ENCODE data around the gene EFHC2. TPM values are rescaled to one million over a fixed set of nuclear protein-coding genes. Genes with fewer than 3 reads are reported as not detected.
"Not testable (repeated sequence)": the region's sequence is repeated elsewhere in the genome, so short reads cannot be mapped to it uniquely, and the experiment has no call there.

The EFHC2 gene
- total RNA-seq, 1 donor from 2014 or later = 11.7 TPM

DNA sequence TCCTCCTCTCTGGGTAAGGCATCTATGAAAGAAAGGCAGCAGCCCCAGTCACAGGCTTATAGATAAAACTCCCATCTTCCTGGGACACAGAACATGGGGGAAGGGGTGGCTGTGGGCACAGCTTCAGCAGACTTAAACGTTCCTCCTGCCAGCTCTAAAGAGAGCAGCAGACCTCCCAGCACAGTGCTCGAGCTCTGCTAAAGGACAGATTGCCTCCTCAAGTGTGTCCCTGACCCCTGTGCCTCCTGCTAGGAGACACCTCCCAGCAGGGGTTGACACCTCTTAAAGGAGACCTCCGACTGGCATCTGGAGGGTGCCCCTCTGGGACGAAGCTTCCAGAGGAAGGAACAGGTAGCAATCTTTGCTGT is 89.9 kb downstream of the EFHC2 start:
- intact Hi-C loops (cut with micrococcal nuclease) = no loop called here
- TF ChIP-seq, protein P1, sequence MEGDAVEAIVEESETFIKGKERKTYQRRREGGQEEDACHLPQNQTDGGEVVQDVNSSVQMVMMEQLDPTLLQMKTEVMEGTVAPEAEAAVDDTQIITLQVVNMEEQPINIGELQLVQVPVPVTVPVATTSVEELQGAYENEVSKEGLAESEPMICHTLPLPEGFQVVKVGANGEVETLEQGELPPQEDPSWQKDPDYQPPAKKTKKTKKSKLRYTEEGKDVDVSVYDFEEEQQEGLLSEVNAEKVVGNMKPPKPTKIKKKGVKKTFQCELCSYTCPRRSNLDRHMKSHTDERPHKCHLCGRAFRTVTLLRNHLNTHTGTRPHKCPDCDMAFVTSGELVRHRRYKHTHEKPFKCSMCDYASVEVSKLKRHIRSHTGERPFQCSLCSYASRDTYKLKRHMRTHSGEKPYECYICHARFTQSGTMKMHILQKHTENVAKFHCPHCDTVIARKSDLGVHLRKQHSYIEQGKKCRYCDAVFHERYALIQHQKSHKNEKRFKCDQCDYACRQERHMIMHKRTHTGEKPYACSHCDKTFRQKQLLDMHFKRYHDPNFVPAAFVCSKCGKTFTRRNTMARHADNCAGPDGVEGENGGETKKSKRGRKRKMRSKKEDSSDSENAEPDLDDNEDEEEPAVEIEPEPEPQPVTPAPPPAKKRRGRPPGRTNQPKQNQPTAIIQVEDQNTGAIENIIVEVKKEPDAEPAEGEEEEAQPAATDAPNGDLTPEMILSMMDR (IDR thresholded peaks at IDR 0.05; ENCODE audit: borderline replicate concordance) = no peak
- no peak for DNase-seq
- Histone ChIP-seq H3K4me1 (peaks cover 3% of the 10 kb centered on the region), H3K36me3 (no peaks in the 10 kb centered on the region), H3K27me3 (ENCODE audit: low read depth) (no peaks in the 10 kb centered on the region), H3K27ac (replicated peaks) (no peak overlapping the region), H3K9me3 (replicated peaks) (peaks cover 3% of the 10 kb centered on the region), H3K4me3 (peak overlapping the region; percentile 49)

DNA sequence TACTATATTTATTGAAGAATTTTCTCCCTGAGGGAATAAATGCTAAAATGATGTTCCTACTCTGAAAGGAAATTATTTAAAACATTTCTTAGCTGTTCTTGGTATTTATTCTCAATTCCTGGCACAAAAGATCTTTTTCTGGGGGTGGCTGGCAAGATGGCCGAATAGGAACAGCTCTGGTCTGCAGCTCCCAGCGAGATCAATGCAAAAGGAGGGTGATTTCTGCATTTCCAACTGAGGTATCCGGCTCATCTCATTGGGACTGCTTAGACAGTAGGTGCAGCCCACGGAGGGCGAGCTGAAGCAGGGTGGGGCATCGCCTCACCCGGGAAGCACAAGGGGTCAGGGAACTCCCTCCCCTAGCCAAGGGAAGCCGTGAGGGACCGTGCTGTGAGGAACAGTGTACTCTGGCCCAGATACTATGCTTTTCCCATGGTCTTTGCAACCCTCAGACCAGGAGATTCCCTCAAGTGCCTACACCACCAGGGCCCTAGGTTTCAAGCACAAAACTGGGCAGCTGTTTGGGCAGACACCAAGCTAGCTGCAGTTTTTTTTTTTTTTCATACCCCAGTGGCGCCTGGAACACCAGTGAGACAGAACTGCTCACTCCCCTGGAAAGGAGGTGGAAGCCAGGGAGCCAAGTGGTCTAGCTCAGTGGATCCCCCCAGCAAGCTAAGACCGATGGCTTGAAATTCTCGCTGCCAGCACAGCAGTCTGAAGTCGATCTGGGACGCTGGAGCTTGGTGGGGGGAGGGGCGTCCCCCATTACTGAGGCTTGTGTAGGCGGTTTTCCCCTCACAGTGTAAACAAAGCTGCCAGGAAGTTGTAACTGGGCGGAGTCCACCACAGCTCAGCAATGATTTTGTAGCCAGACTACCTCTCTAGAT is 90.5 kb downstream of the EFHC2 start:
- H3K4me1 ChIP-seq; H3K9me3 ChIP-seq (replicated peaks); H3K36me3 ChIP-seq; H3K27me3 ChIP-seq (ENCODE audit: low read depth); intact Hi-C loops (cut with micrococcal nuclease): not testable (repeated sequence)
- Histone ChIP-seq H3K27ac (replicated peaks) (peak overlapping the region; percentile 58), H3K4me3 (peak overlapping the region; percentile 49)
- DNase-seq = peak; percentile 37

DNA sequence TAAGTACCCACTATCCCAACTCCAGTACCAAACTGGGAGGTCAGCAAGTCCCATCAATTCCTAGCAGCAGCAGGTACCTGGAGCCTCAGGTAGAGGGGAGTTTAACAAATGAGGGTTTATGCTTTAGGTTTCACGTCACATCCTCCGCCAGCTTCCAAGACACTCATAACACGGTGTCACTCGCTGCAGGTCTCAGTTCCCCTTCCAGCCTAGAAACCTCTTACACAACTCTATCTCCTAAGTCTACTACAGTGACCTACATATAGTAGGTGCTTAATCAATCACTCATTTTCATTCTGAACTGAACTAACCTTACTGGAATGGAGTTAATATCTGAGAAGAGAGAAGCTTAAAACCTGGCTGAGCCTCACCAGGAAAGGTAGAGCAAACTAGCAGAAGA is 96.0 kb downstream of the EFHC2 start:
- DNase-seq = no peak
- no peaks in the 10 kb centered on the region for H3K9me3 ChIP-seq (replicated peaks)
- no peaks in the 10 kb centered on the region for H3K36me3 ChIP-seq
- TF ChIP-seq, protein P1 (IDR thresholded peaks at IDR 0.05; ENCODE audit: borderline replicate concordance) = no peak
- no peak overlapping the region for H3K4me3 ChIP-seq
- intact Hi-C loops (cut with micrococcal nuclease) = no loop called here
- no peaks in the 10 kb centered on the region for H3K27me3 ChIP-seq (ENCODE audit: low read depth)
- H3K27ac ChIP-seq (replicated peaks) = no peak overlapping the region
- H3K4me1 ChIP-seq = no peaks in the 10 kb centered on the region

DNA sequence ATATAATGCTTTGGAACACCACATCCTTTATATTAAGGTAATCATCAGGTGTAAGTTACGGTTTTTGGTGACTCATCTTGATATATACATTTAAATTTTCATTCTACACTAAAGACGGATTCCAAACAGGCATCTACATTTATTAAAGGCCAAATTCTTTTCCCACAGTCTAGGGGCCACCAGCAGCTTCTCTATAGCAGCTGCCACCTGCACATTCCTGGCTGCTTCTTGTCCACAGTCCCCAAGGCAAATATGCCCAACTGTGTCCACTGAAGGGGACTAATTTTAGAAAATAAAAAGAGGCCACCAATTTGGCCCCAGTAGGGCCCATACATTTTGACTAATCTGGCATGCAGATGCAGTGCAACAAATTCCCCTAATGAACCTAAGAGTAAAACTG is 96.6 kb downstream of the EFHC2 start:
- no peak overlapping the region for H3K27ac ChIP-seq (replicated peaks)
- no peaks in the 10 kb centered on the region for H3K36me3 ChIP-seq
- H3K9me3 ChIP-seq (replicated peaks) = no peaks in the 10 kb centered on the region
- TF ChIP-seq, protein P1 (IDR thresholded peaks at IDR 0.05; ENCODE audit: borderline replicate concordance) = no peak
- no peak for DNase-seq
- no peak overlapping the region for H3K4me3 ChIP-seq
- H3K27me3 ChIP-seq (ENCODE audit: low read depth) = no peaks in the 10 kb centered on the region
- no peaks in the 10 kb centered on the region for H3K4me1 ChIP-seq
- intact Hi-C loops (cut with micrococcal nuclease) = no loop called here

DNA sequence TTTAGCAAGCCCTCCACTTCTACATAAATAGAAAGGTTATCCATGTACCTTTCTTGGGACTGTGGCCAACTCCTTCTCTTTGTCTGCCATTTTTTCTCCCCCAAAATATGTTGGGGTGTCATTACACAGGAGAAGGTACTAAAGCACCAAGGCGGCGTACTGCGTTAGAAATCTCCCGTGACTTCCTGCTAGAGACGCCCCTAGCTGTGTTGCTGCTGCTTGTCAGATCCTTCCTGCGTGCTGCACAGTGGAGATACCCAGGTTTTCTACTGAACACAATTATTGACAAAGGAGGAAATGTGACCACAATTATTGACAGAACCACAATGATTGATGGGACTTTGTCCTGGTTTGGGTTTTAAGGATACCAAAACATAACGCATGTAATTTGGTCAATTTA is 97.7 kb downstream of the EFHC2 start:
- H3K36me3 ChIP-seq = no peaks in the 10 kb centered on the region
- H3K9me3 ChIP-seq (replicated peaks) = no peaks in the 10 kb centered on the region
- no peaks in the 10 kb centered on the region for H3K27me3 ChIP-seq (ENCODE audit: low read depth)
- no peak overlapping the region for H3K4me3 ChIP-seq
- no peaks in the 10 kb centered on the region for H3K4me1 ChIP-seq
- TF ChIP-seq, protein P1 (IDR thresholded peaks at IDR 0.05; ENCODE audit: borderline replicate concordance) = no peak
- no peak overlapping the region for H3K27ac ChIP-seq (replicated peaks)
- intact Hi-C loops (cut with micrococcal nuclease) = no loop called here
- DNase-seq = no peak

DNA sequence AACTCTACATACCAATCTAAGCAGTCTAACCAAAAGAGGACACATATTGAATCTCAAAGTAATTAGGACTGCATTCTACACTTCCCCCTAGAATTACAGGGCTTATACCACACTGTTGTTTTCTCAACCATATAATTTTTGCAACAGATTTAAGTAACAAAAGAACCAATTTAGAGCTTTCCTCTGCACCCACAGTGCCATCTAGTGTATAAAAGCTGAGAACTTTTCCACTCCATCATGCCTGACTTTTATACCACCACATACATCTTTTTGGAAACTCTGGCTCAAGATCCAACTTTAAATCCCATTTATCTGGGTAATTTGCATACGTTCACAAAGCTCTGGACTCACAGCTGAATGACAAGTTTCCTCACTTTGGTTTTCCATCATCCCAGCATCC is 99.5 kb downstream of the EFHC2 start:
- no peaks in the 10 kb centered on the region for H3K27me3 ChIP-seq (ENCODE audit: low read depth)
- H3K9me3 ChIP-seq (replicated peaks) = no peaks in the 10 kb centered on the region
- no peak overlapping the region for H3K27ac ChIP-seq (replicated peaks)
- intact Hi-C loops (cut with micrococcal nuclease) = no loop called here
- no peaks in the 10 kb centered on the region for H3K36me3 ChIP-seq
- TF ChIP-seq, protein P1 (IDR thresholded peaks at IDR 0.05; ENCODE audit: borderline replicate concordance) = peak; percentile 47
- H3K4me1 ChIP-seq = no peaks in the 10 kb centered on the region
- no peak overlapping the region for H3K4me3 ChIP-seq
- no peak for DNase-seq
